C4-2B (cell line): ENCODE measurements around the gene LRRC71.

Experiments
- H3K27ac ChIP-seq: fragments of 450-650 bp; 2 replicates; pipeline ENCODE4 v1.5.1; 2017
- CTCF ChIP-seq: fragments of 450-650 bp; conservative IDR thresholded peaks from 2 replicates; pipeline ENCODE4 v1.5.1; 2017; ENCODE audit warnings: mild to moderate bottlenecking
- ZFX ChIP-seq: fragments of 450-650 bp; IDR thresholded peaks from 2 replicates; pipeline ENCODE4 v1.6.1; 2017

LRRC71 gene

GRCh38 chr1:156892190-156893047, 28.0 kb upstream of the LRRC71 start:
- no peak overlapping the region for H3K27ac ChIP-seq

DNA sequence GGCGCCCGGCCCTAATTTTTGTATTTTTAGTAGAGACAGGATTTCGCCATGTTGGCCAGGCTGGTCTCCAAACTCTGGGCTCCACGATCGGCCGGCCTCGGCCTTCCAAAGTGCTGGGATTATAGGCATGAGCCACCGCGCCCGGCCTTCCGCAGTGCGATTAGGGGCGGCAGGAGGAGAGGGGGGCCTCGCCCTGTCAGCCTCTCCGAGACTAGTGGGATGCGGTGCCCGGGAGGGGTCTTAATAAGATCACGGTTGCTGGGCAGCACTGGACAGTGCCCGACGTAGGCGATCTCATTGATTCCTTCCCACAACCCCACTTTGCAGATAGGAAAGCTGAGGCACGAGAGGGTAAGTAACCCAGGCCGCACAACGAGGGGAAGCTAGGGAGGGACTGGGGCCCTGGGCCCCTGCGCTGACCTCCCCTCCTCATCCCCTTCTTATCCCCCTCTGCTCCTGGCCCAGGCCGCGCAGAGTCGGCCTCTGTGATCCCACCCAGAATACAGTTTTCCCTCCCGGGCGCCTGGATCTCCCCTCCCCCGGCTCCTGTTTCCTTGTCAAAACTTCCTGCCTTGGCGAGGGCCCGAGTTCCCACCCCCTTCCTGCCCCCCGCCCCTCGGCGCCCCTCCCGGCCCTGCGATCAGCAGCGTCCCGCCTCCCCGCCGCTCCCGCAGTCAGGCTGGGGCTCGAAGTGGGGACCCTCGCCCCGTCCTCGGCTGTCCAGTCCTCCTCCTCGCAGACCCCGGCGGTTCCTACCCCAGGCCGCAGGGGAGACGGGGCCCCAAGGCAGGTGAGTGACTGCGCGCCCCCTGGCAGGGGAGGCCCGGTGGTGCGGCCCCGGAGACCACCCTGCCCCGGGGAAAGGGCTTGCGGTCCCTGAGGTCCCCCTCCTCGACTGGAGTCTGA, 27.1 kb upstream of the LRRC71 start, which contains the start of gene PEAR1:
Gene PEAR1, plus strand, starts transcription at position 671 of the 906 bp plus-strand sequence. CDS start 10,209 bp downstream, outside the sequence.
- no peak for TF ChIP-seq ZFX
- H3K27ac ChIP-seq = no peak within 1 kb of the TSS

More at GRCh38 chr1:156892190-156893047, 28.0 kb upstream of the LRRC71 start:
- TF ChIP-seq ZFX (no peak), CTCF (peak; percentile 90)

DNA sequence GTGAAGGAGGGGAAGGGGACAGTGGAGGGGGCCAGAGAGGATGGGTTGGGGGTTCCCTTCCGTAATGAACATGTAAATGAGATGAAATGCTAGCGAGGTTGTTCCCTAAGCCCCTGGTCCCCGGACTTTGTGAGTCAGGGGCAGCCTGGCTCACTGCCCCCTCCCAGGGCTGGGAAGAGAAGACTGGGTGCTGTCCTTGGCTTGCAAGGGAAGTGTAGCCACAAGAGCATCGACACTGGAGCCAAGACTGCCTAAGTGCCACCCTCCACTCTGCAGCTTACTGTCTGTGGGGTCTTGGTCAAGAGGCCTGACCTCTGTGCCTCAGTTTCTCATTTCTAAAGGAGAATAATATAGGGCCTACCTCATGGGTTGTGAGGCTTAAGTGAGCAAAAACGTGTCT, 26.4 kb upstream of the LRRC71 start:
- no peak overlapping the region for H3K27ac ChIP-seq
- no peak for TF ChIP-seq CTCF
- no peak for TF ChIP-seq ZFX

DNA sequence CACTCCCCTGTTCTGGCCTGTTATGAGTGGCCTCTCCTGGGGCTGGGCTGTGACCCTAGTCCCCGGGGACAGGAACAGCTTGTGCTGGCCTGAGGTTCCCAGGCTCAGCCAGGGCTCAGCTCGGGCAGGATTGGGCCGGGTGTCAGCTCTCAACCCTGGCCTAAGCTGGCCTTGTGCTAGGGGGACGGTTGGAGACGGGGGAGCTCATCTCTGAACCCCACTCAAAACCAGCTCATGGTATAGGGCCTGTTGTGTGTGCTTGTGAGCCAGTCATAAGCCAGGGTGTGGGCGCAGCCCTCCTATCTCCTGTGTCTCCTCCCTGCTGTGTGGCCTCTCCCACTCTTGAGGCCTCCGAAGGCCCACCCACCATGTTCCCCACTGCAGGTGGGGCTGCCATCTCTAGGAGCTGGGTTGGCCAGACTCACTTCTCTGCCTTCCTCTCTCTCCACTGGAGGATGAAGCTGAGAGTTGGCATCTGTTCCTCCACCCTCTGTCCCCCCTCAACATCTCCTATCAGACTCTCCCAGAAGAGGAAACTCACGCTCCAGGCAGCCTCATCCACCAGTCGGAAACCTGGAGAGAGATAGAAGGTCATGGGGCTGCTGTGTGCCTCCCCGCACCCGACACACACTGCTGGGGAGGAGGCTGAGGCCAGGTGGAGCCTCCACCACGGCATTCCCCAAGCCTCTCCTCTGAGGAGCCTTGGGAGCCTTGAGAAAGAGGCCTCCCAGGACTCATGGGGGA, 25.5 kb upstream of the LRRC71 start:
- H3K27ac ChIP-seq = no peak overlapping the region
- TF ChIP-seq CTCF (no peak), ZFX (no peak)

DNA sequence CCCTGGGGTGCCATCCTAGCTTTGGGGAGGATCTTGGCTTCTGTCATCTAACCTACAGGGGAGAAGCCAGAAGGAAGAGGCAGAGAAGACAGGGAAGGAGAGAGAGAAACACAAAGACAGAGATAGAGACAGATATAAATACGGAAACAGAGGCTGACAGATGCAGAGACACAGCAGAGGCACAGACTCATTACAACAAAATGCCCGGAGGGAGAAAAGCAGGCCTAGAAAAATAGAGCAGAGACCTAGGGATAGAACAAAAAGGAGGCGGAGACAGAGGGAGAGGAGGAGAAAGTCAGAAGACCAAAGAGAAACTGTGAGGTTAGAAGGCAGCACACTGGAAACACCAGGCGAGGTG, 25.0 kb upstream of the LRRC71 start:
- H3K27ac ChIP-seq = no peak overlapping the region

GRCh38 chr1:156895927-156896326, 24.5 kb upstream of the LRRC71 start:
- H3K27ac ChIP-seq = no peak overlapping the region
- no peak for TF ChIP-seq CTCF
- TF ChIP-seq ZFX = no peak

More for the DNA sequence above, 25.0 kb upstream of the LRRC71 start:
- TF ChIP-seq ZFX (no peak), CTCF (no peak)

DNA sequence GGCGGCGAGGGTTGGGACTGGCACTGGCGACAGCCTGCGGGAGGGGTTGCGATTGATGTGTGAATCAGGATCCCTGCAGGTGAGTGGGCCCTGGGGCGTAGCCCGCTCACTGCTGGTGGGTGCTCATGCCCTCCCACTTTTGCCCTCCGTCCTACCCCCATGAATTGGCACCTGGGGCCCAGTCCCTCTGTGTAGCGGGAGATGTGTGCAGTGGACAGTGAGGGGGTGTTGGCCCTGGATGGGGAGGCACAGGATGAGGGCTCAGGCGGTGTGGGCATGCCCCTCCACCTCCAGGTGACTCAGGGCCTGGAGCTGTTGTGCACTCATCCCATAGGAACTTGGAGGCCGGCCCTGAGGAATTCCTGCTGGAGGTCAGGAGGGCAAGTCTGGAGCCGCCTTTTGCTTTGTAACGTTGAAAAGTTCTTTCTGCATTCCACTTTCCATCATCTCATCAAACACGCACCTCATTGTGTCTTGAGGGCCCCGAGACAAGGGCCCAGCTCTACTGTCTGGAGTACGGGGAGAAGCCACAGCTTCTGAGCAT, 23.9 kb upstream of the LRRC71 start:
- no peak overlapping the region for H3K27ac ChIP-seq
- TF ChIP-seq CTCF = no peak
- TF ChIP-seq ZFX = no peak
